ENCODE results near the gene MRPS24.

GRCh38 chr7:43895847-43896415 lies 26.6 kb upstream of the MRPS24 start:
- no peak for TF ChIP-seq GATA3 (IDR thresholded peaks at IDR 0.05; ENCODE audit: low read depth, low read length)
- TF ChIP-seq GATA2 (IDR thresholded peaks at IDR 0.05; ENCODE audit: low read depth, low read length): no peak
